ENCODE results near the gene ELMOD3.

DNA sequence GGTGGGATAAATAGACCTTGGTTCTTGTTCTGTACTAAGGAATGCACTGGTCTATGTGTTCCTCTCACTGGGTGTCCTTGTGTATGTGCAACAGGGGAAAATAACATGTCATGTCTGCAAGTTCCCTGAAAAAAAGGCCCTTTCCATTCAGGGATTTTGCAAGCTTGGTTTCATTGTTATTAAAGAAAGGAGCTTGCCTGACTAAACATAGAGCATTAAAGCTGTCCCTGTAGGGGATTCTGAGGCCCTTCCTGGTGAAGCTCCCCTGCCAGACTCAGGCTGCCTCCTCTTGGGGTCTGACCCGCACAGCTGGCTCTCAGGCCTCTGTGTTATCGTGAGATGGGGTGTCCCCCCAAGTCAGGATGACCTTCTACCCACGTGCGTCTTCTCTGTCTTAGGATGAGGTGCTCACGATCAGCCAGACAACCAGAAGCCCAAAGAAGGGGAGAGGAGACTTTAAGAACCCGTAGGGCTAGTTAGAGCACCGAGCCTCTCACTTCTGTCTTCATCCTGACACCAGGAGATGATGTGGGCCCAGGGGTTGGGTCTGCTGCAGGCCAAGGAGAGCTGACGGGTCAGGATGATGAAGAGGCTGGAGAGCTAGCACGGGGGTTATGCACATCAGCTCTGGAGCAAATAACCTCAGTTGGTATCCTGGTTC, 34.4 kb downstream of the ELMOD3 start:
- TF ChIP-seq, protein P1, sequence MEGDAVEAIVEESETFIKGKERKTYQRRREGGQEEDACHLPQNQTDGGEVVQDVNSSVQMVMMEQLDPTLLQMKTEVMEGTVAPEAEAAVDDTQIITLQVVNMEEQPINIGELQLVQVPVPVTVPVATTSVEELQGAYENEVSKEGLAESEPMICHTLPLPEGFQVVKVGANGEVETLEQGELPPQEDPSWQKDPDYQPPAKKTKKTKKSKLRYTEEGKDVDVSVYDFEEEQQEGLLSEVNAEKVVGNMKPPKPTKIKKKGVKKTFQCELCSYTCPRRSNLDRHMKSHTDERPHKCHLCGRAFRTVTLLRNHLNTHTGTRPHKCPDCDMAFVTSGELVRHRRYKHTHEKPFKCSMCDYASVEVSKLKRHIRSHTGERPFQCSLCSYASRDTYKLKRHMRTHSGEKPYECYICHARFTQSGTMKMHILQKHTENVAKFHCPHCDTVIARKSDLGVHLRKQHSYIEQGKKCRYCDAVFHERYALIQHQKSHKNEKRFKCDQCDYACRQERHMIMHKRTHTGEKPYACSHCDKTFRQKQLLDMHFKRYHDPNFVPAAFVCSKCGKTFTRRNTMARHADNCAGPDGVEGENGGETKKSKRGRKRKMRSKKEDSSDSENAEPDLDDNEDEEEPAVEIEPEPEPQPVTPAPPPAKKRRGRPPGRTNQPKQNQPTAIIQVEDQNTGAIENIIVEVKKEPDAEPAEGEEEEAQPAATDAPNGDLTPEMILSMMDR (IDR thresholded peaks at IDR 0.05; ENCODE audit: low read depth, low read length, missing input control): no peak
- TF ChIP-seq JUND (IDR thresholded peaks at IDR 0.05) (no peak), RAD21 (IDR thresholded peaks at IDR 0.05) (no peak), HNF4A (conservative IDR thresholded peaks at IDR 0.05) (no peak), YY1 (IDR thresholded peaks at IDR 0.05) (no peak), EGR1 (IDR thresholded peaks at IDR 0.05; ENCODE audit: low read depth in 2 of 2) (no peak), GABPA (IDR thresholded peaks at IDR 0.05 in 1 of 2, conservative IDR thresholded peaks at IDR 0.05 in 1 of 2) (no peak)
- TF ChIP-seq, protein P2, sequence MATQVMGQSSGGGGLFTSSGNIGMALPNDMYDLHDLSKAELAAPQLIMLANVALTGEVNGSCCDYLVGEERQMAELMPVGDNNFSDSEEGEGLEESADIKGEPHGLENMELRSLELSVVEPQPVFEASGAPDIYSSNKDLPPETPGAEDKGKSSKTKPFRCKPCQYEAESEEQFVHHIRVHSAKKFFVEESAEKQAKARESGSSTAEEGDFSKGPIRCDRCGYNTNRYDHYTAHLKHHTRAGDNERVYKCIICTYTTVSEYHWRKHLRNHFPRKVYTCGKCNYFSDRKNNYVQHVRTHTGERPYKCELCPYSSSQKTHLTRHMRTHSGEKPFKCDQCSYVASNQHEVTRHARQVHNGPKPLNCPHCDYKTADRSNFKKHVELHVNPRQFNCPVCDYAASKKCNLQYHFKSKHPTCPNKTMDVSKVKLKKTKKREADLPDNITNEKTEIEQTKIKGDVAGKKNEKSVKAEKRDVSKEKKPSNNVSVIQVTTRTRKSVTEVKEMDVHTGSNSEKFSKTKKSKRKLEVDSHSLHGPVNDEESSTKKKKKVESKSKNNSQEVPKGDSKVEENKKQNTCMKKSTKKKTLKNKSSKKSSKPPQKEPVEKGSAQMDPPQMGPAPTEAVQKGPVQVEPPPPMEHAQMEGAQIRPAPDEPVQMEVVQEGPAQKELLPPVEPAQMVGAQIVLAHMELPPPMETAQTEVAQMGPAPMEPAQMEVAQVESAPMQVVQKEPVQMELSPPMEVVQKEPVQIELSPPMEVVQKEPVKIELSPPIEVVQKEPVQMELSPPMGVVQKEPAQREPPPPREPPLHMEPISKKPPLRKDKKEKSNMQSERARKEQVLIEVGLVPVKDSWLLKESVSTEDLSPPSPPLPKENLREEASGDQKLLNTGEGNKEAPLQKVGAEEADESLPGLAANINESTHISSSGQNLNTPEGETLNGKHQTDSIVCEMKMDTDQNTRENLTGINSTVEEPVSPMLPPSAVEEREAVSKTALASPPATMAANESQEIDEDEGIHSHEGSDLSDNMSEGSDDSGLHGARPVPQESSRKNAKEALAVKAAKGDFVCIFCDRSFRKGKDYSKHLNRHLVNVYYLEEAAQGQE (IDR thresholded peaks at IDR 0.05): no peak
- TF ChIP-seq, protein P3, sequence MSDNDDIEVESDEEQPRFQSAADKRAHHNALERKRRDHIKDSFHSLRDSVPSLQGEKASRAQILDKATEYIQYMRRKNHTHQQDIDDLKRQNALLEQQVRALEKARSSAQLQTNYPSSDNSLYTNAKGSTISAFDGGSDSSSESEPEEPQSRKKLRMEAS (IDR thresholded peaks at IDR 0.05): no peak
- TF ChIP-seq, protein P4, sequence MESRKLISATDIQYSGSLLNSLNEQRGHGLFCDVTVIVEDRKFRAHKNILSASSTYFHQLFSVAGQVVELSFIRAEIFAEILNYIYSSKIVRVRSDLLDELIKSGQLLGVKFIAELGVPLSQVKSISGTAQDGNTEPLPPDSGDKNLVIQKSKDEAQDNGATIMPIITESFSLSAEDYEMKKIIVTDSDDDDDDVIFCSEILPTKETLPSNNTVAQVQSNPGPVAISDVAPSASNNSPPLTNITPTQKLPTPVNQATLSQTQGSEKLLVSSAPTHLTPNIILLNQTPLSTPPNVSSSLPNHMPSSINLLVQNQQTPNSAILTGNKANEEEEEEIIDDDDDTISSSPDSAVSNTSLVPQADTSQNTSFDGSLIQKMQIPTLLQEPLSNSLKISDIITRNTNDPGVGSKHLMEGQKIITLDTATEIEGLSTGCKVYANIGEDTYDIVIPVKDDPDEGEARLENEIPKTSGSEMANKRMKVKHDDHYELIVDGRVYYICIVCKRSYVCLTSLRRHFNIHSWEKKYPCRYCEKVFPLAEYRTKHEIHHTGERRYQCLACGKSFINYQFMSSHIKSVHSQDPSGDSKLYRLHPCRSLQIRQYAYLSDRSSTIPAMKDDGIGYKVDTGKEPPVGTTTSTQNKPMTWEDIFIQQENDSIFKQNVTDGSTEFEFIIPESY (IDR thresholded peaks at IDR 0.05): no peak
